GM11168 (cell line): ENCODE measurements around the gene LHX4.

ENCODE experiments used
- in situ Hi-C: fragments of 300-500 bp; cut with MboI; formaldehyde crosslinking; loops from one replicate; pipeline ENCODE4 v1.12.0; 2022; ENCODE audit warnings: low sequenced_read_pairs; ENCODE audit not compliant: unreplicated experiment

The LHX4 gene

GRCh38 chr1:180254496-180254819 lies 24.4 kb downstream of the LHX4 start:
- in situ Hi-C loops, result no loop called here

GRCh38 chr1:180254854-180255253 lies 24.8 kb downstream of the LHX4 start:
- in situ Hi-C loops, result no loop called here

- in situ Hi-C loops, result no loop called here
Observed at GRCh38 chr1:180255536-180256340, 25.7 kb downstream of the LHX4 start.

- in situ Hi-C loops, result no loop called here
Observed at GRCh38 chr1:180256341-180257027, 26.4 kb downstream of the LHX4 start.

GRCh38 chr1:180257028-180257386 lies 26.9 kb downstream of the LHX4 start:
- in situ Hi-C loops, result no loop called here

GRCh38 chr1:180257486-180257885 lies 27.4 kb downstream of the LHX4 start:
- in situ Hi-C loops, result no loop called here

GRCh38 chr1:180258290-180258689 lies 28.2 kb downstream of the LHX4 start:
- in situ Hi-C loops, result no loop called here

- in situ Hi-C loops, result no loop called here
Observed at GRCh38 chr1:180258935-180259334, 28.9 kb downstream of the LHX4 start.

- in situ Hi-C loops, result no loop called here
Observed at GRCh38 chr1:180259431-180260338, 29.6 kb downstream of the LHX4 start.

- in situ Hi-C loops, result no loop called here
Observed at GRCh38 chr1:180260541-180260940, 30.5 kb downstream of the LHX4 start.

- in situ Hi-C loops, result no loop called here
Observed at GRCh38 chr1:180261030-180261429, 31.0 kb downstream of the LHX4 start.

GRCh38 chr1:180261524-180262155 lies 31.6 kb downstream of the LHX4 start:
- in situ Hi-C loops, result no loop called here

- in situ Hi-C loops, result no loop called here
Observed at GRCh38 chr1:180262628-180263488, 32.8 kb downstream of the LHX4 start.

GRCh38 chr1:180264595-180264994 lies 34.5 kb downstream of the LHX4 start:
- in situ Hi-C loops, result no loop called here

- in situ Hi-C loops, result no loop called here
Observed at GRCh38 chr1:180265201-180265600, 35.1 kb downstream of the LHX4 start.

- in situ Hi-C loops, result no loop called here
Observed at GRCh38 chr1:180265871-180266270, 35.8 kb downstream of the LHX4 start.

GRCh38 chr1:180266275-180267210 lies 36.5 kb downstream of the LHX4 start:
- in situ Hi-C loops, result no loop called here

GRCh38 chr1:180267211-180267561 lies 37.1 kb downstream of the LHX4 start:
- in situ Hi-C loops, result no loop called here
